GM19463 (cell line): ENCODE data around the gene ADGRL3.

Experiments used
- ATAC-seq: cut with Tn5 transposase; IDR thresholded peaks from one replicate; pipeline ENCODE4 v1.9.1; 2021; ENCODE audit warnings: mild to moderate bottlenecking, moderate library complexity; ENCODE audit not compliant: unreplicated experiment

ADGRL3 gene

GRCh38 chr4:62028745-62029144 lies 828.6 kb downstream of the ADGRL3 start:
- ATAC-seq, result no peak

GRCh38 chr4:62030958-62031357 lies 830.8 kb downstream of the ADGRL3 start:
- no peak for ATAC-seq

DNA sequence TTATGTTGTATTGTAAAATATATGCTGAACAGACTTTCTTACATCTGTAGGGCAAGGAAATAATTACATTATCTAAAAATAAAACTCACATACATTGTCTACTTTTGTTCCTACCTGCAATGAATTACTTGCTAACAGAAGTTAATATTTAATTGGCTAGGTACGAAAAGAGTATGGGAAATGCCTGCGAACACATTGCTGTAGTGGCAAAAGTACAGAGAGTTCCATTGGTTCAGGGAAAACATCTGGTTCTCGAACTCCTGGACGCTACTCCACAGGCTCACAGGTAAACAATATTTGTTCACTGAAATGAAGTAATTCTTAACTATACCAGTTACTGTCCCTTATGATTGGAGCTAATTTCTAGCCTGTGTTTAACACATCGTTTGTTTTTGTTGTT lies 837.4 kb downstream of the ADGRL3 start:
- no peak for ATAC-seq

- ATAC-seq, result no peak
Measured at GRCh38 chr4:62051332-62051731, 851.2 kb downstream of the ADGRL3 start.

DNA sequence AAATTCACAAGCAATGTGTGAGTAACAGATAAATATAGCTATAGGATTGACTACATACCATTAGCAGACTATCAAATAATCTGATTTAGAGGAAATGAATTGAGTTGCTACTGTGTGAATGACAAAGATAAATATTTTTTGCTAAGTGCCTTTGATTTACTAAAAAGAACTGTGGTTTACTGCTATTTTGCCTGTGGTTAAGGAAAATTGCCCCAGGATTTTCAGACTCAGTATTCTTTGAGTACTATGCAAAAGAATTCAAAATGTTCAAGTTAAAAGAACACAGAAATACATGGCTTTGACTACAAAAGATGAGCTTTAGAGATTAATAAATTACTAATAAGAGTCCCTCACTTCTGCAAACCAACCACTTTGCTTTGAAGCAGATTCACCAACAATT lies 853.8 kb downstream of the ADGRL3 start:
- ATAC-seq, result no peak

GRCh38 chr4:62057031-62057430 lies 856.9 kb downstream of the ADGRL3 start:
- ATAC-seq, result no peak

DNA sequence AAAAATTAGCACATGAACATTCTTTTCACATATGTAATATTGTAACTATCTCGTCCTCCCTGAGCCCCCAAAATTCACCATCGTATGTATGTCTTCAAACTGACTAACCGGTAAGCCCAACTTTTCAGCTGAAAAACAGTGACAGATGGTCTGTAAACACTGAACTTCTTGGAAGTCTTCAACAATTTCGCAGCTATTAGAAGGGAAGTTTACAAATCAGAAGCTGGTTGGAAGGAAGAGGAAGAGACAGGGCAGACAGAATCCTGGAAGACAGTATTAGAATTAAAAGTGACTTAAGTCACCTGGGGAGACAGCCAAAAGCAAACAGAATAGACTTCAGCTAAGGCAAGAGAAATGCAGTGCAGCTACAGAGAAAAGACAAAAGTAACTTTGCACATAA lies 858.4 kb downstream of the ADGRL3 start:
- no peak for ATAC-seq

DNA sequence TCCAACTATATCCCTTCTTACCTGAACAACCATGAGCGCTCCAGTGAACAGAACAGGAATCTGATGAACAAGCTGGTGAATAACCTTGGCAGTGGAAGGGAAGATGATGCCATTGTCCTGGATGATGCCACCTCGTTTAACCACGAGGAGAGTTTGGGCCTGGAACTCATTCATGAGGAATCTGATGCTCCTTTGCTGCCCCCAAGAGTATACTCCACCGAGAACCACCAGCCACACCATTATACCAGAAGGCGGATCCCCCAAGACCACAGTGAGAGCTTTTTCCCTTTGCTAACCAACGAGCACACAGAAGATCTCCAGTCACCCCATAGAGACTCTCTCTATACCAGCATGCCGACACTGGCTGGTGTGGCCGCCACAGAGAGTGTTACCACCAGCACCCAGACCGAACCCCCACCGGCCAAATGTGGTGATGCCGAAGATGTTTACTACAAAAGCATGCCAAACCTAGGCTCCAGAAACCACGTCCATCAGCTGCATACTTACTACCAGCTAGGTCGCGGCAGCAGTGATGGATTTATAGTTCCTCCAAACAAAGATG lies 870.2 kb downstream of the ADGRL3 start:
- ATAC-seq, result no peak

- no peak for ATAC-seq
Measured at GRCh38 chr4:62075089-62075488, 875.0 kb downstream of the ADGRL3 start.

- no peak for ATAC-seq
Measured at GRCh38 chr4:62075521-62075920, 875.4 kb downstream of the ADGRL3 start.

DNA sequence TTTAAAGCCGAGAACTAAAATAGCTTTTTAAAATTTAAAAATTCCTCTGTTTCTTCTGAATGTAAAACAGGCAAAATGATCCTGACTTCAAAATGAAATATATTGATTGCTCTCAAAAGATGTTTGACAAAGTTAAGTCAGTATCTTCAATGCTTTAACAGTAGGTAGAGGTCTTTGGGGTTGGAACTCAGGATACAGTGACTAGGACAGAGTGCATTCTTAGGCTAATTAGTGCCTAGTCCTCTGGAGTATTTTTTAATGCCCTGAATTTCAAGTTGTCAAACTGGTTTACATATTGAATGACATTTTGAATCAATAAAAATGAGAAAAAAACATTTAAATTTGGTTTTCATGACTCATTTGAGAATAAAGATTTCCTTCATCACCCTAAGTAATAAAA lies 877.3 kb downstream of the ADGRL3 start:
- no peak for ATAC-seq

DNA sequence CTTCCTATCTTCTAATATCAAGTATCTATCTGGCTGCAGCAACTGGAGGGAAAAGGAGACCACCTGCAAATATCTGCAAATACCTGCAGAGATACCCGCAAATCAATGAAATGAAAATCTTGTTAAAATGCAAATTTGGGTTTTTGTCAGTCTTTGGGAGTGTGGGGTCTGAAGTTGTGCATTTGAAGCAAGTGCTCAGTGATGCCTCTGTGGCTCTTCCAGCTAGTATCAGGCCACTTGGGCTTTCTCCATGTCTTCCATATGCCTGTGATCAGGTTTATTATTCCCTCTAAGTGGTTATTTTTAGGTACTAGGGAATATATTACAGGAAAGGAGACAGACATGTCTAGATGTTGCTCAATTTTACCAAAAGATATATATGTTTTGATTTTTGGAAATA lies 880.3 kb downstream of the ADGRL3 start:
- no peak for ATAC-seq

DNA sequence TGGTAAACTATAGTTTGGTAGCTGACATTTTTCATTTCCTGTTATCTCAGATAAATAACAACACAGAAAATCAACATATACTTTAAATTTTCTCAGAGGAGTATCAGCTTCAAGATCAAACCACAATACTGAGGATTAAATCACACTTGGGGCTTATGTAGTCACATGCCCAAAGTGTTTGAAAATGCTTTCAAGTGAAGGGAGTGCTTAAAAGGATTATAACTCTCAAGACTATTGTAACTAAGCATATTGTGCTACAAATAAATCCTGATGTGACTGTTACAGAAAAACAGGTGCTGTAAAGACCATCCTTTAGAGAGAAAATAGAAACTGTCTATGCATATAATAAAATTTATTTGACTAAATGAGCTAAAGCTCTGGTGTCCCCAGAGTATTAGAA lies 887.6 kb downstream of the ADGRL3 start:
- ATAC-seq, result no peak

- no peak for ATAC-seq
Measured at GRCh38 chr4:62093735-62094134, 893.6 kb downstream of the ADGRL3 start.

- no peak for ATAC-seq
Measured at GRCh38 chr4:62096881-62097280, 896.8 kb downstream of the ADGRL3 start.

GRCh38 chr4:62115216-62115615 lies 915.1 kb downstream of the ADGRL3 start:
- ATAC-seq, result no peak

GRCh38 chr4:62117886-62118285 lies 917.8 kb downstream of the ADGRL3 start:
- ATAC-seq, result no peak

GRCh38 chr4:62118558-62118957 lies 918.4 kb downstream of the ADGRL3 start:
- no peak for ATAC-seq

GRCh38 chr4:62119195-62119594 lies 919.1 kb downstream of the ADGRL3 start:
- no peak for ATAC-seq

GRCh38 chr4:62126064-62126732 lies 926.1 kb downstream of the ADGRL3 start:
- no peak for ATAC-seq
